Gastroesophageal sphincter (tissue), 3 donors: ENCODE measurements around the gene ARHGAP25.

Source experiments
- EP300 ChIP-seq: sonication (generic); formaldehyde crosslinking; IDR thresholded peaks from one replicate; pipeline ENCODE4 v1.6.1; 2017; ENCODE audit warnings: antibody characterized with exemption, mild to moderate bottlenecking
- POLR2A ChIP-seq, 2 donors: fragments of 450-650 bp; IDR thresholded peaks; one replicate each; pipeline ENCODE4 v1.6.1; 2017; ENCODE audit warnings: antibody characterized with exemption in 2 of 2, mild to moderate bottlenecking in 2 of 2, moderate library complexity in 1 of 2
- POLR2AphosphoS5 ChIP-seq: sonication (generic); formaldehyde crosslinking; IDR thresholded peaks from one replicate; pipeline ENCODE4 v1.6.1; 2017; ENCODE audit warnings: antibody characterized with exemption
- TF ChIP-seq, protein P1 (sequence below), 4 experiments: fragments of 200-600 bp in 2 of 4; fragments of 450-650 bp in 2 of 4; sonication (generic) in 1 of 4; IDR thresholded peaks; one replicate each; pipeline ENCODE4 v1.5.1; 2017 to 2019; ENCODE audit warnings: antibody characterized with exemption in 4 of 4, mild to moderate bottlenecking in 2 of 4, moderate library complexity in 2 of 4

DNA sequence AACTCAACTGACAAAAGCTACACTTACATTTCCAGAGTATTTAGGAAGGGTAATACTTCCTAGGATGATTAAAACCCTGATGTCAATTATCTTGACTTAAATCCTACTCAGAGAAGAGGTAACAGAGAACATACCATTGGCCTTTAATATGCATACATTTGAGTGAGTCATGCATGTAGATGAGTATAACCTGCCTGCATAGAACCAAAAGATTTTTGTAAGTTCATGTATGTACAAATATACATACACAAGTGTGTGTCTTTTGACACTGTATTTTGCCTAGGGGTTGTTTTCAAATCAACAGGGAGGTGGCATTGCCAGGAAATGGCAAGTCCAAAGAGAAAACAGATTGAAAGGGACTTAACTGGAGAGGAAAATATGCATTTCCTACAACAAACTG, 130.5 kb downstream of the ARHGAP25 start:
- TF ChIP-seq, protein P1, sequence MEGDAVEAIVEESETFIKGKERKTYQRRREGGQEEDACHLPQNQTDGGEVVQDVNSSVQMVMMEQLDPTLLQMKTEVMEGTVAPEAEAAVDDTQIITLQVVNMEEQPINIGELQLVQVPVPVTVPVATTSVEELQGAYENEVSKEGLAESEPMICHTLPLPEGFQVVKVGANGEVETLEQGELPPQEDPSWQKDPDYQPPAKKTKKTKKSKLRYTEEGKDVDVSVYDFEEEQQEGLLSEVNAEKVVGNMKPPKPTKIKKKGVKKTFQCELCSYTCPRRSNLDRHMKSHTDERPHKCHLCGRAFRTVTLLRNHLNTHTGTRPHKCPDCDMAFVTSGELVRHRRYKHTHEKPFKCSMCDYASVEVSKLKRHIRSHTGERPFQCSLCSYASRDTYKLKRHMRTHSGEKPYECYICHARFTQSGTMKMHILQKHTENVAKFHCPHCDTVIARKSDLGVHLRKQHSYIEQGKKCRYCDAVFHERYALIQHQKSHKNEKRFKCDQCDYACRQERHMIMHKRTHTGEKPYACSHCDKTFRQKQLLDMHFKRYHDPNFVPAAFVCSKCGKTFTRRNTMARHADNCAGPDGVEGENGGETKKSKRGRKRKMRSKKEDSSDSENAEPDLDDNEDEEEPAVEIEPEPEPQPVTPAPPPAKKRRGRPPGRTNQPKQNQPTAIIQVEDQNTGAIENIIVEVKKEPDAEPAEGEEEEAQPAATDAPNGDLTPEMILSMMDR (IDR thresholded peaks at IDR 0.05): no peak
- TF ChIP-seq POLR2A (IDR thresholded peaks at IDR 0.05) (no peak), POLR2AphosphoS5 (no peak), EP300 (no peak)
